ENCODE measurements around the gene PTPN14. TPM values are rescaled to one million over a fixed set of nuclear protein-coding genes. Genes with fewer than 3 reads are reported as not detected.

The PTPN14 gene
- total RNA-seq, 1 experiment from 2014 or later = 76.4 TPM

GRCh38 chr1:214514819-214515383 lies 36.5 kb downstream of the PTPN14 start:
- H3K9me3 ChIP-seq (ENCODE audit: control insufficient read depth, low read depth, low read length) = peaks cover 11% of the 10 kb centered on the region
- H3K18ac ChIP-seq (ENCODE audit: insufficient read length, low read depth, low read length) = no peak overlapping the region
- H3K4me1 ChIP-seq (ENCODE audit: insufficient read depth, low read length) = peaks cover 4% of the 10 kb centered on the region
- Mint-ChIP-seq H3K4me1 (peaks cover 40 to 43% of the 10 kb centered on the region in 2 experiments), H3K36me3 (ENCODE audit: insufficient read depth in 1 of 3, low read depth in 3 of 3) (peaks cover 21 to 25% (median 25%) of the 10 kb centered on the region in 3 experiments), H3K9me3 (peaks cover 19 to 24% of the 10 kb centered on the region in 2 experiments), H3K27me3 (ENCODE audit: low read depth) (no peaks in the 10 kb centered on the region), H3K27ac (peak overlapping the region in 2 of 3 experiments; percentile 2 to 56; a peak in 2 of 7 replicates), H3K4me3 (peak overlapping the region in 1 of 2 experiments; percentile 35; a peak in 1 of 5 replicates)
- no peak overlapping the region for H2AFZ ChIP-seq (ENCODE audit: low read length)
- no peak overlapping the region for H3K56ac ChIP-seq (ENCODE audit: insufficient read length, low read depth, low read length)
- no peak for TF ChIP-seq CTCF (conservative IDR thresholded peaks at IDR 0.05)
- H2BK120ac ChIP-seq (ENCODE audit: low read depth, low read length, poor library complexity, severe bottlenecking) = no peak overlapping the region
- H3K4me2 ChIP-seq (ENCODE audit: insufficient read depth, insufficient read length, low read length) = peak overlapping the region; percentile 8
- no peak overlapping the region for H4K5ac ChIP-seq (ENCODE audit: insufficient read length, low read depth, low read length)
- H2BK20ac ChIP-seq (ENCODE audit: low read depth, low read length, poor library complexity, severe bottlenecking) = no peak overlapping the region
- no peak overlapping the region for H3K9ac ChIP-seq (ENCODE audit: extremely low read depth, insufficient read length, low read length)
- no peak overlapping the region for H3K23ac ChIP-seq (ENCODE audit: insufficient read length, low read depth, low read length)
- H4K20me1 ChIP-seq (ENCODE audit: control insufficient read depth, insufficient read depth, insufficient read length) = no peaks in the 10 kb centered on the region
- H3K27ac ChIP-seq (ENCODE audit: insufficient read length, low read depth, low read length) = no peak overlapping the region
- WGBS (ENCODE audit: extremely low coverage, insufficient read length, low lambda C conversion rate) = no CpG with 5 or more reads among the region's 8 CpGs
- H2BK12ac ChIP-seq (ENCODE audit: insufficient read length, low read depth, low read length) = no peak overlapping the region
- H3K4ac ChIP-seq (ENCODE audit: low read depth, low read length) = no peak overlapping the region
- no peak overlapping the region for H2AK5ac ChIP-seq (ENCODE audit: insufficient read length, low read length)
- no peaks in the 10 kb centered on the region for H3K23me2 ChIP-seq (ENCODE audit: insufficient read length, low read depth, low read length, poor library complexity, severe bottlenecking)
- peaks cover 7% of the 10 kb centered on the region for H3K79me1 ChIP-seq (ENCODE audit: insufficient read depth, low read depth, low read length, poor library complexity, severe bottlenecking)
- no peak for DNase-seq
- no peak overlapping the region for H3K14ac ChIP-seq (ENCODE audit: insufficient read depth, low read length)
- no peak overlapping the region for H4K91ac ChIP-seq (ENCODE audit: insufficient read length, low read depth, low read length)
- no peaks in the 10 kb centered on the region for H3K27me3 ChIP-seq (ENCODE audit: insufficient read depth, low read length)
- no peak overlapping the region for H2BK15ac ChIP-seq (ENCODE audit: low read depth, low read length)
- no peak overlapping the region for H4K8ac ChIP-seq (replicated peaks; ENCODE audit: insufficient read length, low read depth, low read length)
- no peak overlapping the region for H2BK5ac ChIP-seq (ENCODE audit: insufficient read length, low read length)
- H3T11ph ChIP-seq (ENCODE audit: low read length) = no peak overlapping the region
- peaks cover 8% of the 10 kb centered on the region; the same call in 1 of the 2 replicates for H3K79me2 ChIP-seq (ENCODE audit: insufficient read depth, low read length)
